22Rv1 (cell line): ENCODE data around the gene AFF2.

Experiments used
- CTCF ChIP-seq: fragments of 450-650 bp; IDR thresholded peaks from 2 replicates; pipeline ENCODE4 v1.5.1; 2017; ENCODE audit warnings: mild to moderate bottlenecking
- ZFX ChIP-seq: fragments of 450-650 bp; IDR thresholded peaks from 2 replicates; pipeline ENCODE4 v1.6.1; 2017; ENCODE audit warnings: antibody characterized with exemption, borderline replicate concordance

DNA sequence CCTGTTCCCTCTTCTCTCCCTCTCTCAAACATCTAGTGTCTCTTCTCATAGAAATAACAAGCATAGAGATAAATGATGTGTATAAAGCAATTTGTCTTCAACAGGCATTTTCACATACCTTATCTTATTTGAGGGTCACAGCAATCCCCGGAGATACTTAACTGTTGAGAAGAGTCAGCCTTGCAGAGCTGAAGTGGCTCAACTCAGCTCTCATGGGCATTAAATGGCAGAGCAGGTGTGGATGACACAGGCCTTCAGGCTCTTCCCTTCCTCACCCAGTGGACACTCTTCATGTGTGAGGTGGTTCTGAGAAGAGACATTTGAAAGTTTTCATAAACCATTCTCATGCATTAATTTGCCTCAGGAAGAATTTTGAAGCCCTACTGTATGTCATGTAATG, 134.2 kb downstream of the AFF2 start:
- TF ChIP-seq CTCF (no peak), ZFX (no peak)
